HG03139 (cell line): ENCODE measurements around the gene SMARCD3.

ENCODE experiments used
- ATAC-seq: cut with Tn5 transposase; IDR thresholded peaks from one replicate; pipeline ENCODE4 v1.9.1; 2021; ENCODE audit not compliant: unreplicated experiment

Gene SMARCD3

GRCh38 chr7:151192002-151192539 is 56.4 kb downstream of the SMARCD3 start:
- ATAC-seq = no peak

- ATAC-seq = no peak
Observed at GRCh38 chr7:151191544-151191943, 57.0 kb downstream of the SMARCD3 start.

GRCh38 chr7:151189038-151189437 is 59.5 kb downstream of the SMARCD3 start:
- no peak for ATAC-seq
